Cardiac fibroblast (primary cell): ENCODE measurements around the gene PGM2L1.
A peak's percentile ranks its signal among the peaks of the same experiment; 100 is the strongest.

Experiments
- DNase-seq, 2 donors: peaks; one replicate each; pipeline versions ENCODE4 v3.0.0 to v3.0.0-alpha.2; 2010; ENCODE audit warnings: low read depth in 2 of 2
- H3K4me3 ChIP-seq, 2 donors: replicated peaks in 1 of 2; 1 replicate in 1 of 2; 2 replicates in 1 of 2; pipeline ENCODE4 v1.5.1; 2011; ENCODE audit warnings: low read depth in 2 of 2, low read length in 2 of 2, mild to moderate bottlenecking in 2 of 2, moderate library complexity in 1 of 2
- CTCF ChIP-seq: IDR thresholded peaks from one replicate; pipeline ENCODE4 v1.5.1; 2011; ENCODE audit warnings: low read depth, mild to moderate bottlenecking, low read length, inconsistent platforms

Gene PGM2L1

GRCh38 chr11:74398244-74399159 is at the start of gene PGM2L1:
Gene PGM2L1 (minus strand): TSS chr11:74398433. CDS start chr11:74398161, 272 bp downstream.
- no peak for TF ChIP-seq CTCF
- peak; percentile 94 to 95 for DNase-seq
- peak within 1 kb of the TSS; percentile 98 to 99 for H3K4me3 ChIP-seq

- DNase-seq, result no peak
- no peak for TF ChIP-seq CTCF
- no peak overlapping the region for H3K4me3 ChIP-seq
Measured at GRCh38 chr11:74447720-74448119, 49.5 kb upstream of the PGM2L1 start.

- TF ChIP-seq CTCF, result no peak
- H3K4me3 ChIP-seq, result no peak overlapping the region
- DNase-seq, result no peak
Measured at GRCh38 chr11:74446532-74446938, 48.3 kb upstream of the PGM2L1 start.

- TF ChIP-seq CTCF, result no peak
- H3K4me3 ChIP-seq, result no peak overlapping the region
Measured at GRCh38 chr11:74444173-74444826, 46.1 kb upstream of the PGM2L1 start.

GRCh38 chr11:74443071-74443864 is 45.0 kb upstream of the PGM2L1 start:
- no peak overlapping the region for H3K4me3 ChIP-seq
- TF ChIP-seq CTCF, result peak; percentile 21
- DNase-seq, result peak; percentile 26 to 47

More at GRCh38 chr11:74444173-74444826, 46.1 kb upstream of the PGM2L1 start:
- no peak for DNase-seq

- DNase-seq, result peak in 1 of 2 donors; percentile 73
- no peak for TF ChIP-seq CTCF
- no peak overlapping the region for H3K4me3 ChIP-seq
Measured at GRCh38 chr11:74442636-74443035, 44.4 kb upstream of the PGM2L1 start.
